PFSK-1 (cell line): ENCODE measurements around the gene CALHM3.

Experiments
- FOXP2 ChIP-seq: optimal IDR thresholded peaks from 2 replicates; pipeline ENCODE3; 2011; ENCODE audit warnings: borderline replicate concordance, control low read depth, inconsistent platforms; ENCODE audit not compliant: insufficient read depth; ENCODE audit errors: extremely low read length, extremely low read depth
- POLR2AphosphoS5 ChIP-seq: IDR thresholded peaks from 2 replicates; pipeline ENCODE4 v1.6.1; 2012; ENCODE audit warnings: low read depth, mild to moderate bottlenecking, control low read depth, low read length, moderate library complexity
- SIN3A ChIP-seq: IDR thresholded peaks from 2 replicates; pipeline ENCODE4 v1.6.1; 2012; ENCODE audit warnings: mild to moderate bottlenecking, low read length, moderate library complexity, borderline replicate concordance; ENCODE audit not compliant: insufficient read depth
- TAF1 ChIP-seq: IDR thresholded peaks from 2 replicates; pipeline ENCODE4 v1.6.1; 2012; ENCODE audit warnings: low read length, control low read depth, borderline replicate concordance; ENCODE audit not compliant: insufficient read depth
- TF ChIP-seq, protein P1 (sequence below), 2 experiments: IDR thresholded peaks; 2 replicates each; pipeline versions ENCODE4 v1.6.1 to v1.8.0; 2011 to 2012; ENCODE audit warnings: low read depth in 2 of 2, low read length in 2 of 2, control low read depth in 1 of 2, inconsistent platforms in 1 of 2, mild to moderate bottlenecking in 1 of 2, moderate library complexity in 1 of 2; ENCODE audit not compliant: insufficient read depth in 1 of 2

DNA sequence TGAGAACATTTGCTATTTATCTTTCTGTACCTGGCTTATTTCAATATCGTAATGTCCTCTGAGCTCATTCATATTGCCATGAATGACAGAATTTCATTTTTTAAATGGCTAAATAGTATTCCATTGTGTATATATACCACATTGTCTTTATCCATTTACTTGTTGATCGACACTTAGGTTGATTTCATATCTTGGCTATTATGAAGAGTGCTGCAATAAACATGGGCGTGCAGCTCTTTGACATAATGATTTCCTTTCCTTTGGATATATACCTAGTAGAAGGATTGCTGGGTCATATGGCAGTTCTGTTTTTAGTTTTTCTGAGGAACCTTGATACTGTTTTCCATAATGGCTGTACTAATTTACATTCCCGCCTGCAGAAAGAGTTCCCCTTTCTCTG is 44.6 kb upstream of the CALHM3 start:
- TF ChIP-seq, protein P1, sequence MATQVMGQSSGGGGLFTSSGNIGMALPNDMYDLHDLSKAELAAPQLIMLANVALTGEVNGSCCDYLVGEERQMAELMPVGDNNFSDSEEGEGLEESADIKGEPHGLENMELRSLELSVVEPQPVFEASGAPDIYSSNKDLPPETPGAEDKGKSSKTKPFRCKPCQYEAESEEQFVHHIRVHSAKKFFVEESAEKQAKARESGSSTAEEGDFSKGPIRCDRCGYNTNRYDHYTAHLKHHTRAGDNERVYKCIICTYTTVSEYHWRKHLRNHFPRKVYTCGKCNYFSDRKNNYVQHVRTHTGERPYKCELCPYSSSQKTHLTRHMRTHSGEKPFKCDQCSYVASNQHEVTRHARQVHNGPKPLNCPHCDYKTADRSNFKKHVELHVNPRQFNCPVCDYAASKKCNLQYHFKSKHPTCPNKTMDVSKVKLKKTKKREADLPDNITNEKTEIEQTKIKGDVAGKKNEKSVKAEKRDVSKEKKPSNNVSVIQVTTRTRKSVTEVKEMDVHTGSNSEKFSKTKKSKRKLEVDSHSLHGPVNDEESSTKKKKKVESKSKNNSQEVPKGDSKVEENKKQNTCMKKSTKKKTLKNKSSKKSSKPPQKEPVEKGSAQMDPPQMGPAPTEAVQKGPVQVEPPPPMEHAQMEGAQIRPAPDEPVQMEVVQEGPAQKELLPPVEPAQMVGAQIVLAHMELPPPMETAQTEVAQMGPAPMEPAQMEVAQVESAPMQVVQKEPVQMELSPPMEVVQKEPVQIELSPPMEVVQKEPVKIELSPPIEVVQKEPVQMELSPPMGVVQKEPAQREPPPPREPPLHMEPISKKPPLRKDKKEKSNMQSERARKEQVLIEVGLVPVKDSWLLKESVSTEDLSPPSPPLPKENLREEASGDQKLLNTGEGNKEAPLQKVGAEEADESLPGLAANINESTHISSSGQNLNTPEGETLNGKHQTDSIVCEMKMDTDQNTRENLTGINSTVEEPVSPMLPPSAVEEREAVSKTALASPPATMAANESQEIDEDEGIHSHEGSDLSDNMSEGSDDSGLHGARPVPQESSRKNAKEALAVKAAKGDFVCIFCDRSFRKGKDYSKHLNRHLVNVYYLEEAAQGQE (IDR thresholded peaks at IDR 0.05; ENCODE audit: insufficient read depth in 1 of 2, low read depth in 2 of 2, low read length in 2 of 2), result no peak
- TF ChIP-seq TAF1 (no peak), POLR2AphosphoS5 (no peak), SIN3A (no peak), FOXP2 (no peak)
